GM12878 (cell line): ENCODE data around the gene KCTD16. TPM values are rescaled to one million over a fixed set of nuclear protein-coding genes. Genes with fewer than 3 reads are reported as not detected.

Experiments used
- ATAC-seq: fragments of 200-7000 bp; cut with Tn5 transposase; 3 replicates; pipeline ENCODE4 v1.9.1; 2020; ENCODE audit warnings: mild to moderate bottlenecking, moderate library complexity
- BruUV-seq: library from RNA; stranded (reverse); fragments of 400-500 nt; replicated peaks from 2 replicates; lab custom pipeline; 2021; lab: Mats Ljungman, UMichigan
- CTCF ChIA-PET: fragments of 300-600 bp; sonication (Branson Sonifier 250); formaldehyde crosslinking; extraction: SDS; loops from one replicate; lab custom pipeline; 2021; ENCODE audit warnings: inconsistent platforms; lab: Yijun Ruan, JAX
- POLR2A ChIA-PET: fragments of 350-600 bp; formaldehyde crosslinking; extraction: SDS; loops from one replicate; lab custom pipeline; 2021; ENCODE audit warnings: inconsistent platforms; lab: Charles Lee
- RAD21 ChIA-PET: fragments of 300-600 bp; sonication (Branson Sonifier 250); formaldehyde crosslinking; loops from one replicate; lab custom pipeline; 2023; ENCODE audit warnings: antibody characterized with exemption; ENCODE audit not compliant: unreplicated experiment; lab: Charles Lee
- SMC1A ChIA-PET: fragments of 300-600 bp; sonication (Branson Sonifier 250); formaldehyde crosslinking; loops from one replicate; lab custom pipeline; 2023; ENCODE audit not compliant: unreplicated experiment, uncharacterized antibody; lab: Charles Lee
- DNase-seq: peaks from one replicate; pipeline ENCODE4 v3.0.0-alpha.2; 2011; ENCODE audit warnings: low read depth, low spot score
- FAIRE-seq: peaks from 3 replicates; lab custom pipeline; 2011; peaks lifted over from hg19 to GRCh38; lab: Jason Lieb, UNC
- H2AFZ ChIP-seq: 2 replicates; pipeline ENCODE4 v1.6.0; 2011; ENCODE audit warnings: low read depth, low read length, control low read depth; ENCODE audit not compliant: control insufficient read depth
- H3K27ac ChIP-seq: 2 replicates; pipeline ENCODE4 v1.5.1; 2011; ENCODE audit warnings: control low read depth; ENCODE audit not compliant: control insufficient read depth, insufficient read depth
- H3K27me3 ChIP-seq, 2 experiments: replicated peaks in 1 of 2; 2 replicates each; pipeline versions ENCODE4 v1.6.0 to v1.6.1; 2011; ENCODE audit warnings: low read length in 1 of 2; ENCODE audit not compliant: control insufficient read depth in 2 of 2, insufficient read depth in 2 of 2
- H3K36me3 ChIP-seq, 2 experiments: 2 replicates each; pipeline ENCODE4 v1.5.1; 2011; ENCODE audit warnings: low read length in 1 of 2; ENCODE audit not compliant: control insufficient read depth in 2 of 2, insufficient read depth in 2 of 2
- H3K4me1 ChIP-seq: 2 replicates; pipeline ENCODE4 v1.6.1; 2011; ENCODE audit warnings: mild to moderate bottlenecking, low read length, moderate library complexity, mixed read lengths; ENCODE audit not compliant: control insufficient read depth, insufficient read depth
- H3K4me2 ChIP-seq: 2 replicates; pipeline ENCODE4 v1.6.0; 2011; ENCODE audit warnings: control low read depth; ENCODE audit not compliant: control insufficient read depth, insufficient read depth
- H3K4me3 ChIP-seq: fragments of 200-600 bp; sonication (generic); 2 replicates; pipeline ENCODE4 v1.5.1; 2016
- H3K79me2 ChIP-seq: 2 replicates; pipeline ENCODE4 v1.6.0; 2011; ENCODE audit warnings: low read length; ENCODE audit not compliant: control insufficient read depth, insufficient read depth
- H3K9ac ChIP-seq: 2 replicates; pipeline ENCODE4 v1.8.0; 2011; ENCODE audit warnings: low read length, control low read depth, mixed read lengths; ENCODE audit not compliant: control insufficient read depth, insufficient read depth
- H3K9me3 ChIP-seq: replicated peaks from 3 replicates; pipeline ENCODE4 v1.5.1; 2011; ENCODE audit warnings: mild to moderate bottlenecking, low read length; ENCODE audit not compliant: control insufficient read depth, insufficient read depth
- H4K20me1 ChIP-seq: 2 replicates; pipeline ENCODE4 v1.6.0; 2011; ENCODE audit not compliant: control insufficient read depth, insufficient read depth
- EED ChIP-seq: sonication (generic); IDR thresholded peaks from 2 replicates; pipeline ENCODE4 v1.6.1; 2016; ENCODE audit warnings: antibody characterized with exemption, low read depth
- HDAC2 ChIP-seq: fragments of 200-600 bp; sonication (generic); IDR thresholded peaks from 2 replicates; pipeline ENCODE4 v1.6.1; 2017
- MYC ChIP-seq: IDR thresholded peaks from 2 replicates; pipeline ENCODE4 v1.6.1; 2011; ENCODE audit warnings: mild to moderate bottlenecking, low read length, moderate library complexity, inconsistent platforms; ENCODE audit not compliant: insufficient read depth, insufficient replicate concordance, insufficient read length, severe bottlenecking
- NFYB ChIP-seq: IDR thresholded peaks from 2 replicates; pipeline ENCODE4 v1.6.1; 2011; ENCODE audit warnings: low read depth, mild to moderate bottlenecking, low read length, improper control_type of control experiment, moderate library complexity; ENCODE audit not compliant: insufficient read depth
- PAX5 ChIP-seq: IDR thresholded peaks from 2 replicates; pipeline ENCODE4 v1.6.1; 2011; ENCODE audit warnings: low read depth, low read length, borderline replicate concordance
- POLR2AphosphoS2 ChIP-seq: IDR thresholded peaks from 2 replicates; pipeline ENCODE4 v1.6.1; 2011; ENCODE audit warnings: low read depth, mild to moderate bottlenecking, low read length, improper control_type of control experiment, moderate library complexity
- SMARCA5 ChIP-seq: fragments of 450-650 bp; IDR thresholded peaks from 2 replicates; pipeline ENCODE4 v1.6.1; 2017; ENCODE audit warnings: mild to moderate bottlenecking
- TCF12 ChIP-seq: IDR thresholded peaks from 2 replicates; pipeline ENCODE4 v1.6.1; 2011; ENCODE audit warnings: low read depth, mild to moderate bottlenecking, low read length
- TCF3 ChIP-seq: IDR thresholded peaks from 2 replicates; pipeline ENCODE4 v1.6.1; 2012; ENCODE audit warnings: low read depth, mild to moderate bottlenecking, low read length, borderline replicate concordance; ENCODE audit not compliant: insufficient read depth
- ZNF384 ChIP-seq: IDR thresholded peaks from 2 replicates; pipeline ENCODE4 v1.6.1; 2012; ENCODE audit warnings: low read depth, mild to moderate bottlenecking, low read length, improper control_type of control experiment, borderline replicate concordance
- ZNF622 ChIP-seq: fragments of 450-650 bp; IDR thresholded peaks from 2 replicates; pipeline ENCODE4 v1.6.1; 2017; ENCODE audit warnings: mild to moderate bottlenecking, inconsistent platforms
- WGBS: methylation state at CpG from one replicate; pipeline ENCODE4 v1.1.6; 2016; ENCODE audit warnings: low lambda C conversion rate; ENCODE audit not compliant: insufficient replicate concordance, insufficient coverage; ENCODE audit errors: missing lambda C conversion rate; 5-methylcytosine and 5-hydroxymethylcytosine counted together
- in situ Hi-C: fragments of 300-500 bp; cut with MboI; formaldehyde crosslinking; loops from 9 replicates; pipeline ENCODE4 v1.14.3; 2018; ENCODE audit warnings: mixed read lengths
- intact Hi-C: fragments of 100-400 bp; cut with micrococcal nuclease; formaldehyde crosslinking; loops from one replicate; pipeline ENCODE4 v1.14.2; 2022; ENCODE audit not compliant: unreplicated experiment
- polyA plus RNA-seq, 11 experiments: library from polyadenylated mRNA; depleted of rRNA in 4 of 11; unstranded in 6 of 11; stranded (reverse) in 5 of 11; fragments of >200 nt; fragmentation: Nextera tagmentation in 4 of 11; fragmentation: Illumina TruSeq in 1 of 11; extraction: Ambion mirVana in 4 of 11; extraction: Trizol in 1 of 11; gene quantifications; 1 replicate in 1 of 11; 2 replicates in 10 of 11; pipeline versions ENCODE4 v1.2.1 to v1.2.3, GENCODE V29; 2011 to 2016; ENCODE audit warnings: inconsistent platforms in 2 of 11, missing spikeins in 2 of 11, low read depth in 1 of 11
- total RNA-seq, 4 experiments: library from RNA; depleted of rRNA in 3 of 4; stranded (reverse); fragments of >200 nt in 3 of 4; fragmentation: Illumina TruSeq in 1 of 4; extraction: Trizol in 1 of 4; gene quantifications; 2 replicates each; pipeline versions ENCODE4 v1.2.1 to v1.2.3, GENCODE V29; 2013 to 2021
- TF ChIP-seq, protein P1 (sequence below): IDR thresholded peaks from 2 replicates; pipeline ENCODE4 v1.6.1; 2012; ENCODE audit warnings: low read depth, low read length, improper control_type of control experiment
- TF ChIP-seq, protein P2 (sequence below): IDR thresholded peaks from 2 replicates; pipeline ENCODE4 v1.6.1; 2011; ENCODE audit warnings: low read depth, mild to moderate bottlenecking, low read length, moderate library complexity, borderline replicate concordance; ENCODE audit errors: extremely low read depth

Gene KCTD16
- total and polyA plus RNA-seq, 10 of the 15 experiments (the other 5 are each of a cell fraction or from before 2014, with no cell fraction given) = 0.03 to 0.10 (median 0.06) TPM; not detected in 3

DNA sequence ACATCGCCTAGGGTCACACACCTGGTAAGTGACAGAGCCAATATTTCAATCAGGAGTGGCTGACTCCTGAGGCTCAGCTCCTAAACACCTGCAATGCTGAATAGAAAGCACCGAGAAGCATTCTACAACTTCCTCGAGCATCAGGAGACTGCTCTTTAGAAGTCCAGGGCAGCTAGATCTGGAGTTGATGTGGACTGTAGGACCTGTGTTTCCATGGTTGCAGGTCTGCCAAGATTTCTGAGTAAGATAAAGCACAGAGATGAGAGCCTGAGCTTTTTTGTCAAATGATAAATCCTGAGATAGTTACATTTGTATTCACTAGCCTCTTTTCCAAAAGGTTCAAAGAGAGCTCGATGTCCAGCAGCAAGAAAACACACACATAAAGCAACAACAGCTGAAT, 44.0 kb upstream of the KCTD16 start:
- no peak for DNase-seq
- TF ChIP-seq SMARCA5 = no peak
- no peak for TF ChIP-seq TCF12
- TF ChIP-seq, protein P1, sequence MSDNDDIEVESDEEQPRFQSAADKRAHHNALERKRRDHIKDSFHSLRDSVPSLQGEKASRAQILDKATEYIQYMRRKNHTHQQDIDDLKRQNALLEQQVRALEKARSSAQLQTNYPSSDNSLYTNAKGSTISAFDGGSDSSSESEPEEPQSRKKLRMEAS = no peak
- no peak for TF ChIP-seq POLR2AphosphoS2
- no peak for TF ChIP-seq PAX5
- TF ChIP-seq ZNF622 = no peak
- TF ChIP-seq ZNF384 = no peak
- TF ChIP-seq HDAC2 = no peak
- no peak for TF ChIP-seq EED
- TF ChIP-seq, protein P2, sequence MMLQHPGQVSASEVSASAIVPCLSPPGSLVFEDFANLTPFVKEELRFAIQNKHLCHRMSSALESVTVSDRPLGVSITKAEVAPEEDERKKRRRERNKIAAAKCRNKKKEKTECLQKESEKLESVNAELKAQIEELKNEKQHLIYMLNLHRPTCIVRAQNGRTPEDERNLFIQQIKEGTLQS = no peak
- TF ChIP-seq TCF3 = no peak
- TF ChIP-seq MYC = no peak
- no peak for TF ChIP-seq NFYB
- Histone ChIP-seq H3K4me1 (no peaks in the 10 kb centered on the region), H3K4me3 (no peak overlapping the region), H2AFZ (no peak overlapping the region), H3K79me2 (no peaks in the 10 kb centered on the region), H3K9ac (no peak overlapping the region), H3K36me3 (no peaks in the 10 kb centered on the region), H4K20me1 (no peaks in the 10 kb centered on the region), H3K9me3 (no peaks in the 10 kb centered on the region), H3K27me3 (peaks cover 0 to 2% of the 10 kb centered on the region in 2 experiments; a peak in 3 of 4 replicates), H3K4me2 (no peak overlapping the region), H3K27ac (no peak overlapping the region)
- ChIA-PET RAD21 (interaction anchor here (0.6 kb wide), 1 partner anchor 175 kb away, joined by 3 read pairs; no protein-coding TSS in a partner anchor), SMC1A (no interaction called here), CTCF (interaction anchor here (1.5 kb wide), 1 partner anchor 15 kb away, joined by 5 read pairs; no protein-coding TSS in a partner anchor), POLR2A (no interaction called here)
- WGBS = 14% methylated on average over 4 of the region's 4 CpGs
- FAIRE-seq = no peak
- ATAC-seq = no peak
- no TSS peak for BruUV-seq
- in situ Hi-C loops (no loop called here), intact Hi-C loops (no loop called here)
